OCI-LY3 (cell line): ENCODE results near the gene RRM2.

ENCODE experiments used
- EZH2phosphoT487 ChIP-seq: fragments of 200-600 bp; shearing (Covaris generic); IDR thresholded peaks from 2 replicates; pipeline ENCODE4 v1.6.1; 2018; ENCODE audit warnings: antibody characterized with exemption, mixed run types, low read depth
- TF ChIP-seq, protein P1 (sequence below): fragments of 200-600, 300-600 bp; sonication (generic); IDR thresholded peaks from 2 replicates; pipeline ENCODE4 v1.5.1; 2014; ENCODE audit warnings: antibody characterized with exemption, low read length, low read depth

DNA sequence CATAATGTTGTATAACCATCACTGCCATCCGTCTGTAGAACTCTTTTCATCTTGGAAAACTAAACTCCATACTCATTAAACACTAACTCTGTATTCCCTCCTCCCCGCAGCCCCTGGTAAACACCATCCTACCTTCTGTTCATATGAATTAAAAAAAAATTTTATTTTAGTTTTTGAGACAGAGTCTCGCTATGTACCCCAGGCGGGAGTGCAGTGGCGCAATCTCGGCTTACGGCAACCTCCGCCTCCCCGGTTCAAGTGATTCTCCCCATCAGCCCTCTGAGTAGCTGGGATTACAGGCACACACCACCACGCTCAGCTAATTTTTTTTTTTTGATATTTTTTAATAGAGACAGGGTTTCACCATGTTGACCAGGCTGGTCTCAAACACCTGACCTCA, 52.9 kb downstream of the RRM2 start:
- TF ChIP-seq, protein P1, sequence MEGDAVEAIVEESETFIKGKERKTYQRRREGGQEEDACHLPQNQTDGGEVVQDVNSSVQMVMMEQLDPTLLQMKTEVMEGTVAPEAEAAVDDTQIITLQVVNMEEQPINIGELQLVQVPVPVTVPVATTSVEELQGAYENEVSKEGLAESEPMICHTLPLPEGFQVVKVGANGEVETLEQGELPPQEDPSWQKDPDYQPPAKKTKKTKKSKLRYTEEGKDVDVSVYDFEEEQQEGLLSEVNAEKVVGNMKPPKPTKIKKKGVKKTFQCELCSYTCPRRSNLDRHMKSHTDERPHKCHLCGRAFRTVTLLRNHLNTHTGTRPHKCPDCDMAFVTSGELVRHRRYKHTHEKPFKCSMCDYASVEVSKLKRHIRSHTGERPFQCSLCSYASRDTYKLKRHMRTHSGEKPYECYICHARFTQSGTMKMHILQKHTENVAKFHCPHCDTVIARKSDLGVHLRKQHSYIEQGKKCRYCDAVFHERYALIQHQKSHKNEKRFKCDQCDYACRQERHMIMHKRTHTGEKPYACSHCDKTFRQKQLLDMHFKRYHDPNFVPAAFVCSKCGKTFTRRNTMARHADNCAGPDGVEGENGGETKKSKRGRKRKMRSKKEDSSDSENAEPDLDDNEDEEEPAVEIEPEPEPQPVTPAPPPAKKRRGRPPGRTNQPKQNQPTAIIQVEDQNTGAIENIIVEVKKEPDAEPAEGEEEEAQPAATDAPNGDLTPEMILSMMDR, result no peak
- no peak for TF ChIP-seq EZH2phosphoT487
